Activated naive CD8-positive, alpha-beta T cell treated with anti-CD3 and anti-CD28 coated beads, Interleukin-2, amount 10 ng/mL, durations not matched to agents 7 days and 5 days (primary cell): Measurements from ENCODE around the gene DMAC2. TPM values are rescaled to one million over a fixed set of nuclear protein-coding genes. Genes with fewer than 3 reads are reported as not detected.

Experiments used
- ATAC-seq: fragments of 150-1000 bp; cut with Tn5 transposase; one replicate; pipeline ENCODE4 v1.10.0; 2021; ENCODE audit warnings: low read depth, moderate library complexity
- POLR2A ChIA-PET: fragments of 350-600 bp; sonication (Branson Sonifier 250); formaldehyde crosslinking; loops from one replicate; lab custom pipeline; 2021; ENCODE audit warnings: antibody characterized with exemption; lab: Charles Lee
- DNase-seq: peaks from one replicate; pipeline ENCODE4 v3.0.0; 2021
- H3K27ac Mint-ChIP-seq: one replicate; pipeline ENCODE4 v1.8.0; 2022; ENCODE audit warnings: mild to moderate bottlenecking, mixed read lengths
- H3K27me3 Mint-ChIP-seq: one replicate; pipeline ENCODE4 v1.8.0; 2022; ENCODE audit warnings: mild to moderate bottlenecking, moderate library complexity, mixed read lengths
- H3K36me3 Mint-ChIP-seq: one replicate; pipeline ENCODE4 v1.8.0; 2021; ENCODE audit warnings: mild to moderate bottlenecking, mixed read lengths
- H3K4me1 Mint-ChIP-seq: one replicate; pipeline ENCODE4 v1.8.0; 2021; ENCODE audit warnings: mixed read lengths
- H3K4me3 Mint-ChIP-seq: one replicate; pipeline ENCODE4 v1.8.0; 2022; ENCODE audit warnings: mild to moderate bottlenecking, moderate library complexity, mixed read lengths
- H3K9me3 Mint-ChIP-seq: one replicate; pipeline ENCODE4 v1.8.0; 2021; ENCODE audit warnings: mixed read lengths
- total RNA-seq, 2 experiments: library from RNA; stranded (reverse); gene quantifications; one replicate each; pipeline ENCODE4 v1.2.3, GENCODE V29; 2021

DMAC2 gene
- total RNA-seq, 2 experiments from 2014 or later = 41.3 to 42.6 TPM

DNA sequence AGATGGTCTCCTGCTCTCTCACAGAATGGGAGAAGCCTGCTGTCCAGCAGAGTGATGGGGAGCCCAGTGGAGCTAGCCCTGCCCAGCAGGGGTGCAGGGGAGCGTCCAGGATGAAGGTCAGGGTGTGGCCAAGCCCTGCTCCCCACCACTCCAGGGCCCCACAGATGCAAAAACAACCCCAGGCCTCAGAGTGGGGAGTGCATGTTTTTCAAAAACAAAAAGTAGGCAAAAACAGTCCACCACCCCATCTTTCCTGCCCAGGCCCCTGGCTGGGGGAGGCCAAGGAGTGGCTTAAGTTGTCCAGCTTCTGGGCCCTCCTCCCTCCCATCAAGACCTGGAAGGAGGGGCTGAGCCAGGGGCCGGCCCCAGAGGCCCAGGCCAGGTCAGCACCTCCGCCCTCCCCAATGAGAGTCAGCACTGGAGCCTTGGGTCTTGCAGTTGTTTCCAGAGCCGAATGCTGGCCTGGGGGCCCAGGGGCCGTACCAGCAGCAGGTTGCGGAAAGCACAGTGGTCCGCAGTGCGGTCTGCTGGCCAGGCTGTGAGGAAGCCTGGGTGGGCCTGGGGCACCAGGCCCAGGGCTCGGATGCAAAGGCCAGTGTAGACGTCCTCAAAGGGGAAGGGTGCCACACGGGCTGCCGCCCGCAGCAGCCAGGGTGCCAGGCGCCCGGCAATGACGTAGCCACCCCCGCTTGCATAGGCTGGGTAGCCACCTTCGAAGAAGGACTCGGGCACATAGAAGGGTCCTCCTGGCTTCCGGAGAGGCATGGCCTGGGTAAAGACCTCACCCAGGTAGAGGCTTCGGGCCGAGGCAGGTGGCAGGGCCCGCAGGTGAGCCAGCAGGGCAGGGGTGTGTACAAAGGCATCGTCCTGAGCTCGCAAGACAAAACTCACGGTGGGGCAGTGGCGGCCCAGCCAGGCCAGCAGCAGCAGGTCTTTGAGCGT is 14.3 kb downstream of the DMAC2 start:
- ATAC-seq (no peak), DNase-seq (no peak)
- H3K9me3 Mint-ChIP-seq = no peaks in the 10 kb centered on the region
- no peaks in the 10 kb centered on the region for H3K27me3 Mint-ChIP-seq
- H3K4me1 Mint-ChIP-seq = peaks cover 17% of the 10 kb centered on the region
- peak overlapping the region; percentile 70 for H3K27ac Mint-ChIP-seq
- POLR2A ChIA-PET = interaction anchor here (0.6 kb wide), 2 partner anchors 40 to 88 kb away, joined by 3 to 6 read pairs; no protein-coding TSS in a partner anchor
- H3K4me3 Mint-ChIP-seq = peak overlapping the region; percentile 25
- peaks cover 25% of the 10 kb centered on the region for H3K36me3 Mint-ChIP-seq

- Mint-ChIP-seq H3K9me3 (no peaks in the 10 kb centered on the region), H3K4me1 (peaks cover 19% of the 10 kb centered on the region), H3K27ac (peak overlapping the region; percentile 70), H3K36me3 (peaks cover 28% of the 10 kb centered on the region), H3K27me3 (no peaks in the 10 kb centered on the region), H3K4me3 (peak overlapping the region; percentile 39)
- ATAC-seq = no peak
- POLR2A ChIA-PET = interaction anchor here (0.6 to 1.4 kb wide), 4 partner anchors 9 to 346 kb away, joined by 3 to 6 read pairs (median 4); no protein-coding TSS in a partner anchor
- no peak for DNase-seq
Observed at GRCh38 chr19:41424335-41425173, 15.2 kb downstream of the DMAC2 start.

DNA sequence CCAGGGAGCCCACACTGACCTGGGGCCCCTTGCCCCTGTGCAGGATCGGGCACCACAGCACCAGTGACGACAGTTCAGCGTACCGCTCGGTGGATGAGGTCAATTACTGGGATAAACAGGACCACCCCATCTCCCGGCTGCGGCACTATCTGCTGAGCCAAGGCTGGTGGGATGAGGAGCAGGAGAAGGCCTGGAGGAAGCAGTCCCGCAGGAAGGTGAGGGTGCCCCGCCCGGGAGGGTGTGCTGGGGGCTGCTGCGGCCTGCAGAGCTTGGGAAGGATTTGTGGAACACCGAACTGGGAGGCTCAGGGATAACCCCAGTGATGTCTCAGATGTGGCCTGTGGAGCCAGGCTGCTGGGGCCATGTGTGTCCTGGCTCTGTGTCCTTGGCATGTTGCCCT is 16.8 kb downstream of the DMAC2 start:
- H3K9me3 Mint-ChIP-seq = no peaks in the 10 kb centered on the region
- no peaks in the 10 kb centered on the region for H3K27me3 Mint-ChIP-seq
- DNase-seq = no peak
- H3K4me3 Mint-ChIP-seq = no peak overlapping the region
- H3K36me3 Mint-ChIP-seq = peaks cover 33% of the 10 kb centered on the region
- peaks cover 13% of the 10 kb centered on the region for H3K4me1 Mint-ChIP-seq
- H3K27ac Mint-ChIP-seq = peak overlapping the region; percentile 34
- ATAC-seq = no peak
- POLR2A ChIA-PET = no interaction called here

DNA sequence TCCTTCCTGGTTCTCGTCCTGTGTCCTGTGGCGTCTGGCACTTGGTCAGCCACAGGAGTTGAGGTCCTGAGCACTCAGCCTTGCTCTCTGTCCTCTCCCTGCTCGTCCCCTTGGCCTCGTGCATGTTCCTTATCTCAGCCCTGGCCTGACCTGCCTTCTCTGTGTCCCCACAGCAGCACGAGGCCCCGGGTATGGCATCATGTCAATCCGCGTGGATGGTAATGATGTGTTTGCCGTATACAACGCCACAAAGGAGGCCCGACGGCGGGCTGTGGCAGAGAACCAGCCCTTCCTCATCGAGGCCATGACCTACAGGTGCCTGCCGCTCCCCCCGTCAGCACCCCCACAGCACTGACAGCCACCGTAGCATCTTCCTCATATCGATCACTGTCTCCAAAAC is 17.3 kb downstream of the DMAC2 start:
- no peak for ATAC-seq
- peak overlapping the region; percentile 34 for H3K27ac Mint-ChIP-seq
- peaks cover 9% of the 10 kb centered on the region for H3K4me1 Mint-ChIP-seq
- POLR2A ChIA-PET = no interaction called here
- H3K9me3 Mint-ChIP-seq = no peaks in the 10 kb centered on the region
- no peak overlapping the region for H3K4me3 Mint-ChIP-seq
- no peak for DNase-seq
- H3K27me3 Mint-ChIP-seq = no peaks in the 10 kb centered on the region
- peaks cover 31% of the 10 kb centered on the region for H3K36me3 Mint-ChIP-seq

- peaks cover 33% of the 10 kb centered on the region for H3K36me3 Mint-ChIP-seq
- POLR2A ChIA-PET = no interaction called here
- H3K4me1 Mint-ChIP-seq = peaks cover 7% of the 10 kb centered on the region
- H3K4me3 Mint-ChIP-seq = no peak overlapping the region
- H3K9me3 Mint-ChIP-seq = no peaks in the 10 kb centered on the region
- DNase-seq (no peak), ATAC-seq (no peak)
- no peaks in the 10 kb centered on the region for H3K27me3 Mint-ChIP-seq
- no peak overlapping the region for H3K27ac Mint-ChIP-seq
Observed at GRCh38 chr19:41421973-41422372, 17.7 kb downstream of the DMAC2 start.

DNA sequence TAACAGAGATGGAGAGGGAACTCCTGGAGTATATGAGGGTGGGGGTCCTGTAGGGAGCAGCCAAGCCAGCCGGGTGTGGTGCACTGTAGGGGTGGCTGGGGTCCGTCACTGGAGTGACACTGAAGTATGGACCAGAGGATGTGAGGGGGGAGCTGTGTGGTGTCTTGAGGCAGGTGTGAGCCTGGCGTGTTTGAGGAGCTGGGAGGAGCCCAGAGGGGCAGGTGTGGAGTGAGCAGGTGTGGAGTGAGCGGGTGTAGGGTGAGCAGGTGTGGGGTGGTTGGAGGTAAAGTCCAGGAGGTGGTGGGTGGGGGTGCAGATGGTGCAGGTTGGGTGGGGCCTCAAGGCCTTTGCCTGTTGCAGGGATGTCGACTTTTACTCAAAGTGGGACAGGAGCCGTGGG is 18.4 kb downstream of the DMAC2 start:
- H3K4me3 Mint-ChIP-seq = no peak overlapping the region
- no peak for DNase-seq
- H3K4me1 Mint-ChIP-seq = peaks cover 3% of the 10 kb centered on the region
- POLR2A ChIA-PET = no interaction called here
- H3K36me3 Mint-ChIP-seq = peaks cover 35% of the 10 kb centered on the region
- H3K9me3 Mint-ChIP-seq = no peaks in the 10 kb centered on the region
- no peak overlapping the region for H3K27ac Mint-ChIP-seq
- no peaks in the 10 kb centered on the region for H3K27me3 Mint-ChIP-seq
- no peak for ATAC-seq

GRCh38 chr19:41420101-41420880 is 19.4 kb downstream of the DMAC2 start:
- peaks cover 35% of the 10 kb centered on the region for H3K36me3 Mint-ChIP-seq
- POLR2A ChIA-PET = interaction anchor here (0.9 kb wide), 1 partner anchor 18 kb away, joined by 3 read pairs; no protein-coding TSS in a partner anchor
- peak overlapping the region; percentile 54 for H3K27ac Mint-ChIP-seq
- no peak overlapping the region for H3K4me3 Mint-ChIP-seq
- peaks cover 3% of the 10 kb centered on the region for H3K4me1 Mint-ChIP-seq
- H3K27me3 Mint-ChIP-seq = no peaks in the 10 kb centered on the region
- no peak for DNase-seq
- H3K9me3 Mint-ChIP-seq = no peaks in the 10 kb centered on the region
- ATAC-seq = no peak

DNA sequence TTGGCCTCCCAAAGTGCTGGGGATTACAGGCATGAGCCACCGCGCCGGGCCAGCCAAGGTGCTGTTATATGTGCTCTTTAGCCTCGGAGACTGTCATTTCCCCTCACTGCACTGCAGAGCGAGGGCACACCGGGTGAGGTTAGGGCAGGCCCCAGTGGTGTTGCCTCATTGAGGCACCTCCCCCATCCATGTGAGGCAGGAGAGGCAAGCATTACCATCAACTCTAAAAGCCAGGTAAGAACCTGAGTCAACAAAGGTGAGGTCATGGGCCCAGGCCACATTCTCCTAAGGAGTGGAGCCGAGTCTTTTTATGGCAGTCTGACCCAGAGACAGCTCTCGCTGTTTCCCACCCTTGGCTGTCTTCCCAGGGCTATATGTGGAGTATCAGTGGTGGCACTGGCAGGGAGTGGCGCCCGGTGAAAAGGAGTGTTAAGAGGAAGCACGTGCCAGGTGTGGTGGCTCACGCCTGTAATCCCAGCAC is 23.5 kb downstream of the DMAC2 start:
- H3K36me3 Mint-ChIP-seq = peaks cover 26% of the 10 kb centered on the region
- POLR2A ChIA-PET = interaction anchor here (0.8 kb wide), 1 partner anchor 11 kb away, joined by 3 read pairs; the partner anchor contains the start of gene B3GNT8

GRCh38 chr19:41415154-41415571 is 24.5 kb downstream of the DMAC2 start:
- Mint-ChIP-seq H3K4me1 (peaks cover 4% of the 10 kb centered on the region), H3K9me3 (no peaks in the 10 kb centered on the region), H3K27ac (no peak overlapping the region), H3K4me3 (no peak overlapping the region), H3K27me3 (no peaks in the 10 kb centered on the region), H3K36me3 (peaks cover 16% of the 10 kb centered on the region)
- POLR2A ChIA-PET = no interaction called here
- ATAC-seq = no peak
- no peak for DNase-seq

More for the DNA sequence above, 23.5 kb downstream of the DMAC2 start:
- no peak overlapping the region for H3K27ac Mint-ChIP-seq
- H3K9me3 Mint-ChIP-seq = no peaks in the 10 kb centered on the region
- no peaks in the 10 kb centered on the region for H3K27me3 Mint-ChIP-seq
- peaks cover 6% of the 10 kb centered on the region for H3K4me1 Mint-ChIP-seq
- DNase-seq (no peak), ATAC-seq (no peak)
- no peak overlapping the region for H3K4me3 Mint-ChIP-seq

DNA sequence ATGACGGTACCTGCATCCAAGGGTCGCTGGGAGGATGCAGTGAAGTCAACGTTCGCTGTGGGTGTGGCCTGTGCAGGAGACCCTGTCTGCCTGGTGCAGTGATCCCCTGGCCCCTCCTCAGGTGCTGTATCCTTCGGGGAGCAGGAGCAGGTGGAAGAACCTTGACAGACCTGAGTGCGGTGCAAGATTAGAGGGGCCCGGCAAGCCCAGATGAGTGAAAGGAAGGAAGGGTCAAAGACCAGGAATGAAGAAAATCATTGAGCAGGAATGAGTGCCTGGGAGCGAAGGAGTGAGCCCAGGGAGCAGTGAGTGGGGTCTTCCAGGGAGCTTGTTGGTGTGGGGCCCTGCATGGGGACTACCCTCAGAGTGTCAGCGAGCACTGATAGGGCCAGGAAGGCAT is 25.3 kb downstream of the DMAC2 start:
- Mint-ChIP-seq H3K27ac (no peak overlapping the region), H3K9me3 (no peaks in the 10 kb centered on the region), H3K36me3 (peaks cover 16% of the 10 kb centered on the region), H3K4me3 (no peak overlapping the region), H3K27me3 (no peaks in the 10 kb centered on the region), H3K4me1 (peaks cover 9% of the 10 kb centered on the region)
- ATAC-seq (no peak), DNase-seq (no peak)
- POLR2A ChIA-PET = no interaction called here

DNA sequence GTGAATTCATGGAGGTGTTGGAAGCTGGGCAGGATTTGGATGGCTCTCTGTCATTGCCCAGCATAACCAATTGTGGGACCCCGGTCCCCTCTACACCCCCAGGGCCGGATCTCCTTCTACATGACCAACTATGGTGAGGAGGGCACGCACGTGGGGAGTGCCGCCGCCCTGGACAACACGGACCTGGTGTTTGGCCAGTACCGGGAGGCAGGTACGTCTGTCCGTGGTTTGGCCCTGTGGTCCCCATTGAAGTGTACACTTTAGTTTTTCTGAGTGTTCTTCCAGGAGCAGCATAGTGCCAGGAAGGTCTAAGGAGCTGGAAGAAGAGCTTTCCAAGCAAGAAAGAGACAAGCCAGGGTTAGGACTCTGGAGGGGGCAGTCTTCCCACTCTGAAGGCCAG is 25.8 kb downstream of the DMAC2 start:
- POLR2A ChIA-PET = no interaction called here
- Mint-ChIP-seq H3K27ac (no peak overlapping the region), H3K36me3 (peaks cover 14% of the 10 kb centered on the region)

GRCh38 chr19:41412953-41413352 is 26.8 kb downstream of the DMAC2 start:
- H3K9me3 Mint-ChIP-seq = no peaks in the 10 kb centered on the region

More for the DNA sequence above, 25.8 kb downstream of the DMAC2 start:
- Mint-ChIP-seq H3K9me3 (no peaks in the 10 kb centered on the region), H3K4me1 (peaks cover 14% of the 10 kb centered on the region), H3K4me3 (no peak overlapping the region), H3K27me3 (no peaks in the 10 kb centered on the region)
- no peak for ATAC-seq
- no peak for DNase-seq

More at GRCh38 chr19:41412953-41413352, 26.8 kb downstream of the DMAC2 start:
- H3K27me3 Mint-ChIP-seq = no peaks in the 10 kb centered on the region
- H3K4me3 Mint-ChIP-seq = no peak overlapping the region
- H3K4me1 Mint-ChIP-seq = peaks cover 16% of the 10 kb centered on the region
- POLR2A ChIA-PET = interaction anchor here (0.6 kb wide), 1 partner anchor 32 kb away, joined by 3 read pairs; no protein-coding TSS in a partner anchor
- DNase-seq (no peak), ATAC-seq (no peak)
- peaks cover 12% of the 10 kb centered on the region for H3K36me3 Mint-ChIP-seq
- H3K27ac Mint-ChIP-seq = no peak overlapping the region
